Stimulated activated CD4-positive, alpha-beta T cell treated with anti-CD3 and anti-CD28 coated beads, Interleukin-1b, Interleukin-23, amount 100 ng/mL, for 1 hour (primary cell): Measurements from ENCODE around the gene CENPU.
"Not testable (repeated sequence)": the region's sequence is repeated elsewhere in the genome, so short reads cannot be mapped to it uniquely, and the experiment has no call there.

ENCODE experiments used
- DNase-seq, 2 donors: peaks; one replicate each; pipeline ENCODE4 v3.0.0-alpha.2; 2020; ENCODE audit warnings: low read depth in 2 of 2

The CENPU gene

GRCh38 chr4:184733654-184734524, at the start of gene CENPU:
Gene CENPU, minus strand, starts transcription at chr4:184734096. Its CDS starts 34 bp downstream, at chr4:184734062.
- peak; percentile 85 to 91 for DNase-seq

GRCh38 chr4:184782731-184783373, 49.0 kb upstream of the CENPU start:
- no peak for DNase-seq

GRCh38 chr4:184779160-184779559, 45.3 kb upstream of the CENPU start:
- not testable (repeated sequence) for DNase-seq

GRCh38 chr4:184778325-184778724, 44.4 kb upstream of the CENPU start:
- DNase-seq = no peak

- no peak for DNase-seq
Observed at GRCh38 chr4:184776821-184777220, 42.9 kb upstream of the CENPU start.

GRCh38 chr4:184775854-184776555, 42.1 kb upstream of the CENPU start:
- no peak for DNase-seq

GRCh38 chr4:184774152-184774551, 40.3 kb upstream of the CENPU start:
- no peak for DNase-seq

GRCh38 chr4:184771416-184771815, 37.5 kb upstream of the CENPU start:
- DNase-seq = no peak

- DNase-seq = no peak
Observed at GRCh38 chr4:184769141-184769765, 35.4 kb upstream of the CENPU start.

GRCh38 chr4:184768296-184768695, 34.4 kb upstream of the CENPU start:
- no peak for DNase-seq

GRCh38 chr4:184766446-184766845, 32.5 kb upstream of the CENPU start:
- no peak for DNase-seq

GRCh38 chr4:184765473-184766340, 31.8 kb upstream of the CENPU start:
- no peak for DNase-seq

GRCh38 chr4:184764601-184765000, 30.7 kb upstream of the CENPU start:
- DNase-seq = no peak

GRCh38 chr4:184763150-184763780, 29.4 kb upstream of the CENPU start:
- DNase-seq = no peak

GRCh38 chr4:184762100-184762499, 28.2 kb upstream of the CENPU start:
- DNase-seq = no peak

GRCh38 chr4:184760681-184761080, 26.8 kb upstream of the CENPU start:
- DNase-seq = no peak

- no peak for DNase-seq
Observed at GRCh38 chr4:184757810-184758209, 23.9 kb upstream of the CENPU start.

- DNase-seq = no peak
Observed at GRCh38 chr4:184756399-184756798, 22.5 kb upstream of the CENPU start.

GRCh38 chr4:184755278-184755677, 21.4 kb upstream of the CENPU start:
- no peak for DNase-seq

GRCh38 chr4:184752496-184753275, 18.8 kb upstream of the CENPU start:
- DNase-seq = no peak
